ENCODE results near the gene AADACL3. TPM values are rescaled to one million over a fixed set of nuclear protein-coding genes. Genes with fewer than 3 reads are reported as not detected.

The AADACL3 gene
- total and polyA plus RNA-seq, 2 of the 8 experiments (the other 6 are each of a cell fraction or from before 2014, with no cell fraction given): 0.33 to 2.3 TPM

DNA sequence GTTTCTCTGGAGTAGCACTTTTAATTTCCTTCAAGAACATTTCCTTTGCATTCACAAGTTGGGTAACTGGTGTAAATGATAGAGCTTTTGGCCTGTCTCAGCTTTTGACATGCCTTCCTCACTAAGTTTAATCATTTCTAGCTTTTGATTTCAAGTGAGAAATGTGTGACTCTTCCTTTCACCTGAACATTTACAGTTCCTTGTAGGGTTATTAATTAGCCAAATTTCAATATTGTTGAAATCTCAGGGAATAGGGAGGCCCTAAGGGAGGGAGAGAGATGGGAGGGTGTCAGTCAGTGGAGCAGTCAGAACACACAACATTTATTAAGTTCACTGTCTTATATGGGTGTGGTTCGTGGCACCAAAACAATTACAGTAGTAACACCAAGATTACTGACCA, 14.2 kb downstream of the AADACL3 start:
- no peak overlapping the region for H2AK5ac ChIP-seq (ENCODE audit: low read depth, low read length)
- H3K4me1 ChIP-seq (replicated peaks in 1 of 4; ENCODE audit: control insufficient read depth in 3 of 4, insufficient read depth in 4 of 4, low read length in 3 of 4): no peaks in the 10 kb centered on the region; a peak in 1 of 7 replicates
- H3K4me2 ChIP-seq (ENCODE audit: insufficient read depth in 1 of 2, low read depth in 2 of 2, low read length in 2 of 2): no peak overlapping the region
- no peak overlapping the region for H3K4me3 ChIP-seq (ENCODE audit: extremely low read depth in 1 of 4, insufficient read depth in 2 of 4, low read depth in 3 of 4, low read length in 4 of 4)
- H3K56ac ChIP-seq (replicated peaks; ENCODE audit: insufficient read length, low read depth, low read length): no peak overlapping the region
- H2BK12ac ChIP-seq (ENCODE audit: low read depth, low read length): no peak overlapping the region
- no peak overlapping the region for H2BK15ac ChIP-seq (ENCODE audit: low read length)
- H2BK120ac ChIP-seq (replicated peaks; ENCODE audit: low read depth, low read length): no peak overlapping the region
- no peak overlapping the region for H3K27ac ChIP-seq (ENCODE audit: low read depth, low read length)
- H3K23ac ChIP-seq (ENCODE audit: insufficient read length): no peak overlapping the region
- no peaks in the 10 kb centered on the region for H4K20me1 ChIP-seq (replicated peaks in 1 of 2; ENCODE audit: control insufficient read depth in 1 of 2, insufficient read depth in 2 of 2, low read length in 2 of 2)
- H4K8ac ChIP-seq (ENCODE audit: extremely low read depth, insufficient read depth, low read length): no peak overlapping the region
- H3K14ac ChIP-seq (ENCODE audit: insufficient read length): no peak overlapping the region
- ChIA-PET POLR2A (ENCODE audit: partially characterized antibody) (no interaction called here), CTCF (ENCODE audit: partially characterized antibody) (interaction anchor here (0.6 kb wide), 1 partner anchor 685 kb away, joined by 3 read pairs; no protein-coding TSS in a partner anchor)
- no peak for DNase-seq (ENCODE audit: low read depth in 1 of 2, low spot score in 2 of 2)
- H4K5ac ChIP-seq (ENCODE audit: insufficient read length, low read depth, low read length): no peak overlapping the region
- no peak overlapping the region for H2BK5ac ChIP-seq (ENCODE audit: low read depth, low read length)
- no peak overlapping the region for H2AFZ ChIP-seq (ENCODE audit: low read length)
- 0 out of 4 replicates have a peak, but pooled peaks cover 0 to 2% of the 10 kb centered on the region in 2 experiments for H3K9me3 ChIP-seq (ENCODE audit: insufficient read depth in 2 of 2, low read depth in 1 of 2, low read length in 1 of 2)
- no peaks in the 10 kb centered on the region for H3K36me3 ChIP-seq (ENCODE audit: control insufficient read depth in 2 of 4, insufficient read depth in 4 of 4, low read length in 3 of 4)
- 75% methylated on average over 1 of the region's 1 CpG; no CpG with 5 or more reads in 1 of the 2 experiments for WGBS, 2 experiments (ENCODE audit: extremely low coverage in 1 of 2, insufficient coverage in 1 of 2, insufficient read length in 1 of 2, insufficient replicate concordance in 2 of 2, low coverage in 1 of 2, low lambda C conversion rate in 2 of 2, missing lambda C conversion rate in 1 of 2)
- H2BK20ac ChIP-seq (ENCODE audit: low read length): no peak overlapping the region
- no peaks in the 10 kb centered on the region for H3K23me2 ChIP-seq (ENCODE audit: low read depth, low read length)
- H3K27me3 ChIP-seq (replicated peaks in 1 of 4; ENCODE audit: control insufficient read depth in 3 of 4, extremely low read depth in 1 of 4, insufficient read depth in 3 of 4, low read length in 3 of 4): peaks cover 0 to 3% (median 0%) of the 10 kb centered on the region in 4 experiments; a peak in 2 of 7 replicates
- no peak overlapping the region for H4K91ac ChIP-seq (replicated peaks; ENCODE audit: insufficient read length, low read length)
- no peak overlapping the region for H3K18ac ChIP-seq (ENCODE audit: extremely low read depth, low read length)
- no peak overlapping the region for H3K4ac ChIP-seq (replicated peaks; ENCODE audit: insufficient read length, low read depth, low read length)
- no peaks in the 10 kb centered on the region for H3K79me2 ChIP-seq (ENCODE audit: control insufficient read depth in 1 of 2, insufficient read depth in 2 of 2, low read length in 2 of 2)
- no peak overlapping the region for H3K9ac ChIP-seq (replicated peaks in 1 of 4; ENCODE audit: extremely low read depth in 1 of 4, low read depth in 3 of 4, low read length in 3 of 4)
- H3K79me1 ChIP-seq (ENCODE audit: low read depth, low read length): no peaks in the 10 kb centered on the region
- no peak for FAIRE-seq
- TF ChIP-seq FOSL1 (IDR thresholded peaks at IDR 0.05; ENCODE audit: insufficient read depth, low read depth, low read length) (no peak), SP1 (IDR thresholded peaks at IDR 0.05; ENCODE audit: low read depth, low read length) (no peak), CTCF (IDR thresholded peaks at IDR 0.05; ENCODE audit: control extremely low read depth in 1 of 3, insufficient read depth in 1 of 3, low read depth in 1 of 3, low read length in 3 of 3) (no peak), JUN (IDR thresholded peaks at IDR 0.05; ENCODE audit: low read depth, low read length) (no peak), RNF2 (IDR thresholded peaks at IDR 0.05; ENCODE audit: borderline replicate concordance, low read depth, low read length, missing control alignments, poor library complexity, severe bottlenecking) (no peak), BACH1 (IDR thresholded peaks at IDR 0.05; ENCODE audit: low read length) (no peak), KDM4A (IDR thresholded peaks at IDR 0.05; ENCODE audit: low read depth, low read length, severe bottlenecking) (no peak), CEBPB (IDR thresholded peaks at IDR 0.05; ENCODE audit: low read depth, low read length) (no peak), RFX5 (IDR thresholded peaks at IDR 0.05; ENCODE audit: borderline replicate concordance, low read depth, low read length) (no peak)
- TF ChIP-seq, protein P1, sequence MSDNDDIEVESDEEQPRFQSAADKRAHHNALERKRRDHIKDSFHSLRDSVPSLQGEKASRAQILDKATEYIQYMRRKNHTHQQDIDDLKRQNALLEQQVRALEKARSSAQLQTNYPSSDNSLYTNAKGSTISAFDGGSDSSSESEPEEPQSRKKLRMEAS (IDR thresholded peaks at IDR 0.05): no peak
- TF ChIP-seq, protein P2, sequence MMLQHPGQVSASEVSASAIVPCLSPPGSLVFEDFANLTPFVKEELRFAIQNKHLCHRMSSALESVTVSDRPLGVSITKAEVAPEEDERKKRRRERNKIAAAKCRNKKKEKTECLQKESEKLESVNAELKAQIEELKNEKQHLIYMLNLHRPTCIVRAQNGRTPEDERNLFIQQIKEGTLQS (IDR thresholded peaks at IDR 0.05; ENCODE audit: insufficient read depth, low read depth, low read length): no peak
